ENCODE results near the gene POTEI. TPM values are rescaled to one million over a fixed set of nuclear protein-coding genes. Genes with fewer than 3 reads are reported as not detected.
"Not testable (repeated sequence)": the region's sequence is repeated elsewhere in the genome, so short reads cannot be mapped to it uniquely, and the experiment has no call there.

Gene POTEI
- total RNA-seq, 1 donor from 2014 or later = 1.4 TPM

DNA sequence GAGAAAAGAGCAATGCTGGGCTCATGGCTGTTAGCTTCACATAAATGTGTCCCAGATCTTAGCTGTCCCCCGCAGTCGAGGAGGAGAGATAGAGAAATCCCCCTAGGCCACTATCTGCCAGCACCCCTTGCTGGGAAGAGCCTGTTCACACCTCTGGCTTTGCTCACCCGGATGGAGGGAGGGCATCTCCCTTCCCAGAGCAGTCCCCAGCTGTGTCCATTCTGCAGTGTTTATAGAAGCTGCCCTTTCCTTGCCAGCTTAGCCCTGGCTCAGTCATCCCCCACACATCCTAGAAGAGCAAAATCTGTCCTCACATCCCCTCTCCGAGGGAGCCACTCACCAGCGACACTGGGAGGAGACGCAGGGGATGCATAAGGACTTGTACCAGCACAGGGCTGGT, 20.4 kb upstream of the POTEI start:
- H3K4me3 Mint-ChIP-seq (ENCODE audit: unreplicated experiment); H3K4me1 Mint-ChIP-seq (ENCODE audit: low read depth, unreplicated experiment); H3K27ac Mint-ChIP-seq (ENCODE audit: unreplicated experiment); H3K27me3 Mint-ChIP-seq (ENCODE audit: unreplicated experiment); DNase-seq; H3K36me3 Mint-ChIP-seq (ENCODE audit: unreplicated experiment); H3K9me3 Mint-ChIP-seq (ENCODE audit: unreplicated experiment): not testable (repeated sequence)

DNA sequence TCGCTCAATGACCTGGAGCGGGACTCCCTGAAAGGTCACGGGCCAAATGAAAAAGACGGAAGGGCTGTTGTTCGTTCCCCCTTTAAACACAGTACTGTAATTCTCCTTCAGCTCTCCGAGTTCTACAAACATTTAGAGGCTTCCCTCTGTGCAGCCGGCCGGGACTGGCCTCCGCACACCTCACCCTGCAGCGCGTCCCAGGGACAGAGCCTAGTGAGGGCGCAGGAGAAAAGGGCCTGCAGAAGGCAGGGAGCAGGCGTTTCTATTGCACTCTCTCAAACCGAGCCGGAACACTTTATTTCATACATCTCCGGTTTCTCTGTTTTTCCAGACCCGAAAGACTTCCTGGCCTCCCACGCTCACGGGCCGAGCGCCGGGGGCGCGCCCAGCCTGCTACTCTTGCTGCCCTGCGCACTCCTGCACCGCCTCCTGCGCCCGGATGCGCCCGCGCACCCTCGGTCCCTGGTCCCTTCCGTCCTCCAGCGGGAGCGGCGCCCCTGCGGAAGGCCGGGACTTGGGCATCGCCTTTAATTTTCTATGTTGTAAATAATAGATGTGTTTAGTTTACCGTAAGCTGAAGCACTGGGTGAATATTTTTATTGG, 18.3 kb upstream of the POTEI start:
- H3K36me3 Mint-ChIP-seq (ENCODE audit: unreplicated experiment); H3K4me1 Mint-ChIP-seq (ENCODE audit: low read depth, unreplicated experiment); DNase-seq; H3K27ac Mint-ChIP-seq (ENCODE audit: unreplicated experiment); H3K27me3 Mint-ChIP-seq (ENCODE audit: unreplicated experiment); H3K9me3 Mint-ChIP-seq (ENCODE audit: unreplicated experiment); H3K4me3 Mint-ChIP-seq (ENCODE audit: unreplicated experiment): not testable (repeated sequence)

DNA sequence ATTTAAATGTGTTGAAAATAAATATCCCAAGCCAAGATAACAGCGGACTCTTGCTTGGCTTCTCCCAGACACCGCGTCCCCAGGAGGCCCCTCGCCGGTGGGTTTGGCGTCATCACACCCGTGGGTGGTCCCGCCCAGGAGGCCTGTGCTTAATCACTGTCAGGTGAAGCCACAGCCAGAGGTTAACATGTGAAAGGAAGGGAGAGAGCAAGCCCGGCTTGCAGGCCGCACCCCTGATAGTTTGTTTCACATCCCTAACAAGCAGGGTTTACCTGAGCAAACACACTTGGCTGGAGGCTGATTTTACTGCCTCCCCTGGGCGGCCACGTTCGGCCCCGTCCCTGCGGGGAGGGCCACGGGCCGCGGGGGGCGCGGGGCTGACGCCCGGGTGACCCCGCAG, 13.3 kb upstream of the POTEI start:
- not testable (repeated sequence) for H3K4me1 Mint-ChIP-seq (ENCODE audit: low read depth, unreplicated experiment); H3K36me3 Mint-ChIP-seq (ENCODE audit: unreplicated experiment); DNase-seq; H3K27me3 Mint-ChIP-seq (ENCODE audit: unreplicated experiment); H3K27ac Mint-ChIP-seq (ENCODE audit: unreplicated experiment); H3K9me3 Mint-ChIP-seq (ENCODE audit: unreplicated experiment); H3K4me3 Mint-ChIP-seq (ENCODE audit: unreplicated experiment)

DNA sequence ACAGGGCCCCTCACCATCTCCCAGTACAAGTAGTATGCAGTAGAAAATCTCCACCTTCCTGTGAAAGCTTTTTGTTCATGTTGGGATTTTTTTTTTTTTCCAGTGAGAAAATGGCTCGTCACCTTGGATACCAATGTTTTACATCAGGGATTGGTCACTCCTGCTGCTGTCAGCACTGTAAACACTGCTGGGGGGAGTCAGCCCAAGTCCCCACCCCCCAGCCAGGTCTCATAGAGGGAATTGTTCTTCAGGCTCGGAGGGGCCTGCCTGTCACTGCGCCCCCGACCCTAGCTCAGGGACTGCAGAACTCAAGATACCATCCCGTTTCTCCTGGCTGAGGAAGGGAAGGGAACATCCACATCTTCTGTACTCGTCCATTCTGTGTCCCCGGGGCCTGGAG, 11.9 kb upstream of the POTEI start, which contains the start of gene CFC1B:
Gene CFC1B, plus strand, starts transcription at position 231 of the 400 bp plus-strand sequence. CDS start 263 bp downstream, outside the sequence.
- H3K27me3 Mint-ChIP-seq (ENCODE audit: unreplicated experiment); H3K27ac Mint-ChIP-seq (ENCODE audit: unreplicated experiment): not testable (repeated sequence)

DNA sequence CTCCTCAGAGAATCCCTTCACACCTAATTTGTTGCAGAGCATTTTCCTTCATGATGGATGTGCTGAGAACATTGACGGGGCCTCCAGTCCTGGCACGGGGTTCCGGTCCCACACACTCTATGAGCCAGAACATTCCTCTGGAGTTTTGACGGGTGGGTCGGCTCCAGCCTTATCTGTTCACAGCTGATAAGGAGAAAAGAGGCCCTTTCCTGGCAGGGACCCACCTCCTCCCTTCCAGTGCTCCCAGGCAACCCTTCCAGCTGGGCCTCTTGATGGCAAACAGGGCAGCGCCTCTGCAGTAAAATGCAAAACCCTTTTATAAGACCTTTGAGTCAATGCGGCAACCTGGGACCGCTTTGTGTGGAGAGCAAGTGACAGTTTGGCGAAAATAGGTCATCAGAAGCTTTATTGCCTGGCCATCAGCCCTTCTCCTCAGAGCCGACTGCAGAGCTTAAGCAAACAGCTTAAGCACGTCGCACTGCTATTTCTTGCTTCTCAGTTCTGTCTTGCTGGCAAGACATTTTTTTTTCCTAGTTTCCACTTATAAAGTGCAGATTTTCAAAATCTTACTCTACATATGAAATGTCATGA, 9.5 kb upstream of the POTEI start:
- not testable (repeated sequence) for H3K27me3 Mint-ChIP-seq (ENCODE audit: unreplicated experiment); H3K4me3 Mint-ChIP-seq (ENCODE audit: unreplicated experiment); H3K9me3 Mint-ChIP-seq (ENCODE audit: unreplicated experiment); H3K27ac Mint-ChIP-seq (ENCODE audit: unreplicated experiment); H3K36me3 Mint-ChIP-seq (ENCODE audit: unreplicated experiment); H3K4me1 Mint-ChIP-seq (ENCODE audit: low read depth, unreplicated experiment); DNase-seq

More for the DNA sequence above, 11.9 kb upstream of the POTEI start, which contains the start of gene CFC1B:
- not testable (repeated sequence) for H3K4me1 Mint-ChIP-seq (ENCODE audit: low read depth, unreplicated experiment); H3K36me3 Mint-ChIP-seq (ENCODE audit: unreplicated experiment); DNase-seq; H3K4me3 Mint-ChIP-seq (ENCODE audit: unreplicated experiment); H3K9me3 Mint-ChIP-seq (ENCODE audit: unreplicated experiment)

DNA sequence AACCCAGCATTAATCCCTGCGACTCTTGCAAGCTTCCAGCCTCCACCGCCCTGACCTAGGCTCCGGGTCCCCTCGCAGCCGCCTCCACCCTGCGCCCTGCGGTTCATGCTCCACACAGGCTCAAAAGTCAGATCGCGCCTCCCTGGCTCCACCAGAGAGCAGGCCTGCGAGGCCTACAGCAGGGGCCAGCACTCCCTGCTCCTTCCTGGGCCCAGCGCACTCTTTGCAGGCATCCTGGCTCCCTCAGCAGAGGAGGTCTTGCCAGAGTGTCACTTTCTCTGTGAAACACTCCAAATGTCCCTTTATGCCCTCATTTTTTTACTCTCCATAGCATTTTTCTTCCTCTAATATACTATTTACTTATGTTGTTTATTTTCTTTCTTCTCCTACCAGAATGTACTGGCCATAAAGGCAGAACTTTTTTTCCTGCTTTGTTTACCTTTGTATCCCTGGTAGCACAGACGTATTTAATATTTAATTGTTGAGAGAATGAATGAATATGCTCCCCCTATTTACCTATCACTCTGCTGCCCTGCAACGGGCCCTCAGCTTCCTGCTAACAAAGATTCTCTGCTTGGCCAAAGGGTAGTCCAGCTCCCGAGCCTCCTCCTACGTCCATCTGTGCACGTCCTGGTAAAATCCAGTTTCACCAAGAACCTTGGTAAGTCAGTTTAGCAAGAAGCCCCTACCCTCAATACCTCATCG, 2.8 kb upstream of the POTEI start:
- H3K9me3 Mint-ChIP-seq (ENCODE audit: unreplicated experiment); DNase-seq; H3K27me3 Mint-ChIP-seq (ENCODE audit: unreplicated experiment); H3K4me1 Mint-ChIP-seq (ENCODE audit: low read depth, unreplicated experiment); H3K27ac Mint-ChIP-seq (ENCODE audit: unreplicated experiment); H3K36me3 Mint-ChIP-seq (ENCODE audit: unreplicated experiment); H3K4me3 Mint-ChIP-seq (ENCODE audit: unreplicated experiment): not testable (repeated sequence)

DNA sequence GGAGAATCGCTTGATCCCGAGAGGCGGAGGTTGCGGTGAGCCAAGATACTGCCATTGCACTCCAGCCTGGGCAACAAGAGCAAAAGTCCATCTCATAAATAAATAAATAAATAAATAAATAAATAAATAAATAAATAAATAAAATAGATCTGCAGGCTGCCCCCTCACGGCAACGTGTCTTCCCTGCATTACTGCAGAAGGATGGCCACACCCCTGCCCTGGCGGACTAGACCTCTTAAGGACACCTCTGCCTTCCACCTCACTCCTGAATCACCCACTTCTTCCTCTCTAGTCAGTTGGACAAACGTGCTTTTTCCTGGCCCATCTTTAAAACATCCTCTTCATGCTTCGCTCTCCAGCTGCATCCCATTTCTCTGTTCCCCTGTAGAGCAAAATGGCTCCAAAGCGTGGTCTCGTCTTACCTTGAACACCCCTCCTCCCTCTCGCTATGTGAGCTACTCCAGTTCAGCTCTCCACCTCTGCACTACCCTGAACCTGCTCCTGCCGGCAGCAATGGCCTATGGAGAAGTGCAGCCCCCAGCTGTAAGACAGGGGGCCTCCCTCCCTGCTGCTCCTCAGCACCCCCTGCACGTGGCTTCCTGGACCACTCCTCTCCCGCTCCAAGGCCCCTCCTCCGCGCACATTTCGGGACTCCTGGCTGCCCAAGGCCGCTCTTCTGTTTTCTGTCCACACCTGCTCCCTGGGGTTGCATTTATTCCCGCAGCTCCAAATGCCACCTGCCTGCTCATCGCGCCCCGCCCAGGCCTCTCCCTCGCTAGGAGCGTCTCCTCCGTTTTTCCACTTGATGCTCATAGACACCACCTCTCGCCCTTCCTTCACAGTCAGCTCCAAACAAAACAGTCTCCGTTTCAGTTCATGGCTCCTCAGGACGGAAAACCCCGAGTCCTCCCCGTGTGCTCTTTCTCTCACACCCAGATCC, 1.9 kb upstream of the POTEI start:
- H3K4me1 Mint-ChIP-seq (ENCODE audit: low read depth, unreplicated experiment); H3K27me3 Mint-ChIP-seq (ENCODE audit: unreplicated experiment); H3K27ac Mint-ChIP-seq (ENCODE audit: unreplicated experiment); H3K4me3 Mint-ChIP-seq (ENCODE audit: unreplicated experiment); H3K36me3 Mint-ChIP-seq (ENCODE audit: unreplicated experiment); H3K9me3 Mint-ChIP-seq (ENCODE audit: unreplicated experiment); DNase-seq: not testable (repeated sequence)

DNA sequence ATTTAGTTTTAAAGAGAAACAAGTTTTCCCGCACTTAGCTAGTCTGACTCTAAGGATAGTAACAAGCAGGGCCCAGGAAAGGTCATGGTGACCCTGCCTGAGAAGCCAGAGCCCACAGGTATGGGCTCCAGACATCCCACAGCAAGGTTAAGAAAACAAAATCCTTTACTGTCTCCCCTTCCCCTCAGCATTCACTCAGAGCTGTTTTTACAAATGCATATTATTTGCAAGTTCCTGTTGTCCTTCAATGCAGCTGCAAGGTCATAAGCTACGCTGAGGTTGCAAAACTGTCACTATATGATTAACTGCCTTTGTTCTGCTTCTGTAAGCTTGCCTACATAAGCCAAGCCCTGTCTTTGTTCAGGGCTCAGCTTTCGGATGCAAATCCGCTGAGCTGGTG, 18.1 kb downstream of the POTEI start:
- H3K27ac Mint-ChIP-seq (ENCODE audit: unreplicated experiment); H3K4me1 Mint-ChIP-seq (ENCODE audit: low read depth, unreplicated experiment); H3K36me3 Mint-ChIP-seq (ENCODE audit: unreplicated experiment); H3K4me3 Mint-ChIP-seq (ENCODE audit: unreplicated experiment); DNase-seq; H3K27me3 Mint-ChIP-seq (ENCODE audit: unreplicated experiment); H3K9me3 Mint-ChIP-seq (ENCODE audit: unreplicated experiment): not testable (repeated sequence)

DNA sequence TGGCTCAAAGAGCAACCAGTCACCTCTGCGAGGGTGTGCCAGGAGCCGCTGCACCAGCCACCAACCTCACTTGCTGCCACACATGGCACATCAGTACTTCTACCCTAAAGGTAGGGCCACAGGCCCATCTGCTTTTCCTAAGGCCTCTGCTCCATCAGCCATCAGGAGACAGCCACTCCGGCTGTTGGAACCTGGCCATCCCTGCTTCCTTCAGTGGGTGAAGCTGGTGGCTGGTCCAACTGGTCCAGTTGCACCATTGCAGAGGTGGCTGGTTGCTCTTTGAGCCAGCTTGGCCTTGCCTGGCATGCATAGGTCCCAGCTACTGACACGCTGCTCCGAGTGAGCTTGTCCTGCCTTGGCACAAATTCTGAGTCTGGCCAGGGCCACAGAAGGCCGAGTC, 53.7 kb downstream of the POTEI start:
- DNase-seq; H3K36me3 Mint-ChIP-seq (ENCODE audit: unreplicated experiment); H3K27ac Mint-ChIP-seq (ENCODE audit: unreplicated experiment); H3K4me1 Mint-ChIP-seq (ENCODE audit: low read depth, unreplicated experiment); H3K4me3 Mint-ChIP-seq (ENCODE audit: unreplicated experiment); H3K27me3 Mint-ChIP-seq (ENCODE audit: unreplicated experiment); H3K9me3 Mint-ChIP-seq (ENCODE audit: unreplicated experiment): not testable (repeated sequence)

DNA sequence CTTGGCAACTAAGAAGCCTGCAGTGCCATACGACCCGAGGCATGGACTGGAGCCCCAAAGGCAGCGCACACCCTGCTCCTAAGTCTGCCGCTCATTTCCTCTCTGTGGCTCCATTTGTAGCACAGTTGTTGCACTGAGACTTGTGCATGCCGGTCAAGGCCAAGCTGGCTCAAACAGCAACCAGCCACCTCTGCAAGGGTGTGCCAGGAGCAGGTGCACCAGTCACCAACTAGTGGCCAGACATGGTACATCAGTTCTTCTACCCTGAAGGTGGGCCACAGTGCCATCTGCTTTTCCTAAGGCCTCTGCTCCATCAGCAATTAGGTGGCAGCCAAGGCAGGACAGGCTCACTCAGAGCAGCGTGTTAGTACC, 54.4 kb downstream of the POTEI start:
- not testable (repeated sequence) for H3K9me3 Mint-ChIP-seq (ENCODE audit: unreplicated experiment); H3K4me1 Mint-ChIP-seq (ENCODE audit: low read depth, unreplicated experiment); DNase-seq; H3K27ac Mint-ChIP-seq (ENCODE audit: unreplicated experiment); H3K4me3 Mint-ChIP-seq (ENCODE audit: unreplicated experiment); H3K36me3 Mint-ChIP-seq (ENCODE audit: unreplicated experiment); H3K27me3 Mint-ChIP-seq (ENCODE audit: unreplicated experiment)

DNA sequence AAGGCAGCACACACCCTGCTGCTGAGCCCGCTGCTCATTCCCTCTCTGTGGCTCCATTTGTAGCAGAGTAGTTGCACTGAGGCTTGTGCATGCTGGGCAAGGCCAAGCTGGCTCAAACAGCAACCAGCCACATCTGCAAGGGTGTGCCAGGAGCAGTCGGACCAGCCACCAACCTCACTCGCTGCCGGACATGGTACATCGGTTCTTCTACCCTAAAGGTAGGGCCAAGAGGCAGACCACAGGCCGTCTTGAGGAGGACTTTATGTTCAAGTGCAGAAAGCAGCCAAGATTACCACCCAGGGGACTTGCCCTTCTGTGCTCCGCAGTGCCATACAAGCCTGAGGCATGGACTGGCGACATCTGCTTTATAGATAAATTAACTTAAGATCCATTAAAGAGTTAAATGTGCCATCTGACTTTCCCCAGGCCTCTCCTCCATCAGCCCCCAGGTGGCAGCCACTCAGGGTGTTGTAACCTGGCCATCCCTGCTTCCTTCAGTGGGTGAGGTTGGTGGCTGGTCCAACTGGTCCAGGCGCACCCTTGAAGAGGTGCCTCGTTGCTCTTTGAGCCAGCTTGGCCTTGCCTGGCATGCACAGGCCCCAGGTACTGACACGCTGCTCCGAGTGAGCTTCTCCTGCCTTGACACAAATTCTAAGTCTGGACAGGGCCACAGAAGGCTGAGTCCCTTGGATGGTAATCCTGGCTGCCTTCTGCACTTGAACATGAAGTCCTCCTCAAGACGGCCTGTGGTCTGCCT, 55.0 kb downstream of the POTEI start:
- not testable (repeated sequence) for H3K36me3 Mint-ChIP-seq (ENCODE audit: unreplicated experiment); H3K9me3 Mint-ChIP-seq (ENCODE audit: unreplicated experiment); DNase-seq; H3K4me3 Mint-ChIP-seq (ENCODE audit: unreplicated experiment); H3K4me1 Mint-ChIP-seq (ENCODE audit: low read depth, unreplicated experiment); H3K27ac Mint-ChIP-seq (ENCODE audit: unreplicated experiment); H3K27me3 Mint-ChIP-seq (ENCODE audit: unreplicated experiment)
